ENCODE results near the gene GPR26.

Gene GPR26

DNA sequence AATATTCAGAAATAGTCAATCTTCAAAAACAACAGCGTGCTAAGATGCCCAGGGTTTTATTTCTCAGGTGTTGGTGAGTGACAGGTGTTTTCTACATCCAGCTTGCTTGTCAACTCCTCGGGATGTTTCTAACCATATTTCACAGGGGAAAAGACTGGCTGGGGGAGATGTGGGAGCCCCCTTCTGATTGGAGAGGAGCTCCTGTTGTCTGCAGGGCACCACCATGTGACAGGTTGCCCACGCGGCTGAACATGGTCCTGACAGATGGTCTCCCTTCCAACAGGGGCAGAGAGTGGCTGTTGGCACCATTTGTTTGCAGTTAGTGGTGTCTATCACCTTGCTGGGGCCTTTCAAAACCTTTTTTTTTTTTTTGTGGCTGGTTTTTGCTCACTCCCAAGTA lies 16.5 kb upstream of the GPR26 start:
- DNase-seq: no peak

DNA sequence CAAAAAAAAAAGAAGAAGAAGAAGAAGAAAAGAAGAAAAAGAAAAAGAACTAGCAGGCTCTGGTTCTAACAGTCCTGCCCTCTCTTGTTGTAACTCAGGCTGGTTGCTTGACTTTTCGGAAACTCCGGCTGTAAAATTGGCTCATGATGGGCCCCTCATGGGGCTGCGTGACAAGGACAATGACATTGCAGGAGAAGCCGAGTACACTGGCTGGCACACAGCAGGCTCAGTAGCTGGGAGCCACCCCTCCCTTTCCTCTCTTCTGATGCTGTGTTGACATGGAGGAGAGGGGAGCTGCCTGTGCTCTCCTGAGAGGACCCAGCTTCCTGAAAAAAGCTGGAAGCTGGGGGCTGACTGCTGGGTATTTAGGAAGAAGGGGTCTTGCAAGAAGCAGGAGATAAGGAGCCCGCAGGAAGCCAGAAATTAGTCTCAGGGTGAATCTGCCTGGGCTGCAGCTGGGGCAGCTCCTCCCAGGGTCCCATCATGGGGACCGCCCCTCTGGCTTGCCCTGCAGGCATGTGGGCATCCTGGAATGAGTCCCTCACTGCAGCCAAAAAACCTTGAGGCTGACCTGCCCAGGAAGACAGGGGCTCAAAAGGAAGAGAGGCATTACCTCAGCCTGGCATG lies 14.6 kb upstream of the GPR26 start:
- no peak for DNase-seq

DNA sequence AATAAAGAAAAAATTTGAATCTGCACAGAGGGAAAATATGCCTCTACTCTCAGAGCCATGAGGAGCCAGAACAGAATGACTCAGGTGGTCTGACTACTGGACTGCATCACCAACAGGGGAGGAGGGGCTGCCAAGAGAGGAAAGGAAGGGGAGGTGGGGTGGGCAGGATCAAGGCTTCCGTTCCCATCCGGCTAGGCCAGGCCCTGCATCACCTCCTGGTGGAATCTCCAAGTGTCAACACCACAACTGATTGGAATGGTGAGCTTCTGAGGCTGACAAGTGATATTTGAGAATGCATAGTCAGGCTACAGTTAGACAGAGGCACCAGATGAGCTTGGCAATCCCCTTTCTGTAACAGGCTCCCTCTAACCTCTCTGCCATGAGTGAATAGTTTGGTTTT lies 10.4 kb upstream of the GPR26 start:
- DNase-seq: no peak

DNA sequence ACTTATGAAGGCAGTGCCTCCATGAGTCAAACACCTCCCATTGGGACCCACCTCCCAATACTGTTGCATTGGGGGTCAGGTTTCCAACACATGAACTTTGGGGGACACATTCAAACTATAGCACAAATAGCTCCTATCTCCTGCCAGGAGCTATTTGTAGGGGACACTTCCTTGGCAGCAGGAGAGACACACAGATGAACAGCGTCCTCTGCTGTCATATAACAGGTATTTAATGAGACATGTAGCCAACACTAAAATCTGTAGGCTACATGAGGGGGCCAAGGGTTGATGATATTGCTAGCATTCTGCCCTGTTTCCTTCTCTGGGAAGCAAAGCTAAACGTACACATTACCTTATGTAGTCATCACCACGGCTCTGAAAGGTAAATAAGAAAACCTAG lies 2.6 kb upstream of the GPR26 start:
- DNase-seq: no peak

DNA sequence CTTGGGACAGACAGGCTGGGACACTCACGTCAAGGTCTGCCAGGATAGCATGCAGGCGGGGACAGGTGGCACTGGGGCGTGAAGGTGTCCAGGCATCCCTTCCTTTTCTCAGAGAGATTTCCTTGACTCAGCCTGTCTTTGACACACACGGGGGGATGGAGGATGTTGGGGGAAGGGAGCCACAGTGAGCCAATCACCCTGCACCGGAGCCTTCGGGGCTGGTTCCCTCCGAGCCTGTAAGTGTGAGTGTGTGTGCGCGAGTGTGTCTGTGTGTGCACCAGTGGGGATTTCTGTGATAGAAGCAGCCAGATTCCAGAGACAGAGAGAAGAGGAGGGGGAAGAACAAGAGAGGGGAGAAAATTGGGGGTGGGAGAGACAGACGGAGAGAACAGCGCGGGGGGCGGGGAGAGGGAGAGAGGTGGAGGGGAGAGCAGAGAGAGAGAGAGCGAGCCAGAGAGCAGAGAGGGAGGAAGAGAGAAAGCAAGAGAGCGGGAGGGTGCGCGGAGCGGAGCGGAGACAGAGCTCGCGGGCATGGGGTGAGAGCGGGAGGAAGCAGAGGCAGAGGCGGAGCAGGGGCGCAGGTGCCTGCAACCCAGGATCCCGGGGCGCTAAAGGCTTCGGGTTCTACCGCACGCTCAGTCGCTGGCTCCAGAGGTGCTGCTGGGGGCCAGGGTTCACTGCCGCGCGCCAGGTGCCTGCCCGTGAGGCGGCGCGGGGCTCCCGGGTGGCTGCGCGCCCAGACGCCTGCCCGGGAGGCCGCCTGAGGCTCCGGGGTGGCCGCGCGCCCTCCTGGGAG lies 466 bp upstream of the GPR26 start:
- no peak for DNase-seq

DNA sequence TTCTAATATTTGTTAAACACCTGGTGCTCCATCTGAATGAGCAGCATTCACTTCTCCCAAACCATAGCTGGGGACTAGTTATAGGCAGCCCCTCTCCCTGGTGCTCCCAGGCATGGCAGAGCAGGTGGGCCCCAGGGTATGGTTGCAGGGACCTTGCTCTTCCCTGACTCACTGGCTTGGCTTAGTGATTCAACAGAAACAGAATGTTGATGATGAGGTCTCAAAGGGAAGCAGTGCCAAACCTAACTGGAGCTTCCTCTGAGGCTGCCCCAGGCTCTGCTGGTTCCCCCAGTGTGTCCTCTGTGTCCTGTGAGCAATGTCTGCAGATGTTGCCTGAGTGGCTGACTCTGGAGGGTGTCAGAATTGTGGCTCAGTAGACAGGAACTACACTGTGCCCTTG lies 3.7 kb downstream of the GPR26 start:
- DNase-seq: no peak

DNA sequence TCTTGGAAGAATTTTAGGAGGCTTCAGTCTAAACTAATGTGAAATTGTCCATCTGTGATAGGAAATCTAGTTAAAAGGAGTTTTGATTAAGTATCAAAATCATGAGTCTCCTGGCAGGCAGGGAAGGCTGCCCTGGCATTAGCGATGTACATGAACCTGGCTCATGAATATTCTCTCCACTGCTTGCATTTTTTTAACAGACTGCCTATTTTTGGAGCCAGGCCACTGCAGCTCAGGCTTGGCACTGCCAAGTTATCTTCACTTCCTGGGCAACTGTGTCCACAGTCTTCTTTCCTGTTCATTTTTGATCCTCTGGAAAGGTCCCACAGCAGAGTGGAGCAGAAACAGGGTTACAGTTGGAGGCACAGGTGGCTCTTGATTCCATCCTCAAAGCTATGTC lies 7.0 kb downstream of the GPR26 start:
- no peak for DNase-seq

DNA sequence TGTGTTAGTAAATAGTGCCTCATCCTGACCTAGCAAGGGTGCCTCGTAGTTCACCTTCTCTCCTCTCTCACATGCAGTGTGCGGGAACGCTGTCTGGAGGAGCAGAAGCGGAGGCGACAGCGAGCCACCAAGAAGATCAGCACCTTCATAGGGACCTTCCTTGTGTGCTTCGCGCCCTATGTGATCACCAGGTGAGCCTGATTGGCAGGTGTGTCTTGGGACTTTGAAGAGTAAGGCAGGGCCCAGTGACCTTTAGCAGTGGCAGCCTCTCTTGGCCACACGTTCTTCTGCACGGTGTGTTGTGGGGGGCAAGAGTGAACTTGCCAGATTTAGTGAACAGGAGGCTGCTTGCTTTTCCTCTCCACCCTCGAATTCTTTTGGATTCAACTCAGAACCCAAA lies 8.6 kb downstream of the GPR26 start:
- DNase-seq: no peak

DNA sequence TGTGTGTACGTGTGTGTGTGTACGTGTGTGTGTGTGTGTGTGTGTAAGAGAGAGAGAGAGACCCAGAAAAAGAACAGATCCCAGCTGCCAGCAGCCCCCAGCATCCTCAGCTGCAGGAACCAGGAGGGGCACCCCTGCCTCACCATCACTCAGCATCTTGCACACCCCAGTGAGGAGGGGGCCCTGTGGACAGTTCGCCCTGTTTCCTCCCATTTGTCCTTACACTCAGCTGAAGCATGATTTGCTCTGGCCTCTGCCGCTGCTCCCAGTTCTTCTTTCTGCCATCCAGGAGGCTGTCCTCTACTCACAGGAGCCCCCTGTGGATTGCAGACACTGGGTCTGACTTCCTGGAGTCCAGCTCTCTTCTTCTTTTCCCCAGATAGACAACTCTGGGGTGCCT lies 9.7 kb downstream of the GPR26 start:
- DNase-seq: no peak

DNA sequence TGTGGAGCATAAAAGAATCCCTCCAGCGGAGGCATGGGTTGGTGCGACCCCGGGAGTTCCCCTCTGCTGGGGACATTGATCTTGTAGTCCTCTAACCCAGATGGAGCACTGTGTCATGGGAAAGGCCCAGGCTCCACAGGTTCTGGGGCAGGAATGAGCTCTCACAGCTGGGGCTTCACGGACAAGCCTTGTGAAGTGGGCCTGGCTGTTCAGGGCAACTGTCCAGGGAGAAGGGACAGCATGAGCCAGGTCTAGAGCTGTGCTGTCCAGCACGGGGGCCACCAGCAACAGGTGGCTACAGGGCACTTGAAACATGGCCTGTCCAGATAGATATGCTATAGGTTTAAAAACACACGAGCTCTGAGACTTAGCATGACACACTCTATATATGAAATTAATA lies 11.4 kb downstream of the GPR26 start:
- DNase-seq: no peak

DNA sequence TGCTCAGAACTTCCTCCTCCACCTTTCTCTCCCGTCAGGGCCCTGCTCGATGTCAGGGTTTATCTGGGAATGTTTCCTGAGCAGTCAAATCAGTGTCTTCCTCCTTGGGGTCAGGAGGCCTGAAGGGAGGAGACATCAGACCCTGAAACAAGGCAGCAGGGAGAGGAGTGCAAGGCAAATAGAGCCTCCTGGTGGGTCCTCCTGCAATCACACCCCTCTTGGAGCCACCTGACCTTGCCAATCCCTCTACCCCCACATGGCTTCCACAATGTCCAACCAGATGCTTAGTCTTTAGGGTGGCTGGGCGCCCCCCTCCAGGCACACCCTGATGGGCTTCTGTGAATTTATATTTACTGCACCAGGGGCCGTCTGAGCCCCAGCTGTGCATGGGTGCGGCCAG lies 12.2 kb downstream of the GPR26 start:
- DNase-seq: no peak

DNA sequence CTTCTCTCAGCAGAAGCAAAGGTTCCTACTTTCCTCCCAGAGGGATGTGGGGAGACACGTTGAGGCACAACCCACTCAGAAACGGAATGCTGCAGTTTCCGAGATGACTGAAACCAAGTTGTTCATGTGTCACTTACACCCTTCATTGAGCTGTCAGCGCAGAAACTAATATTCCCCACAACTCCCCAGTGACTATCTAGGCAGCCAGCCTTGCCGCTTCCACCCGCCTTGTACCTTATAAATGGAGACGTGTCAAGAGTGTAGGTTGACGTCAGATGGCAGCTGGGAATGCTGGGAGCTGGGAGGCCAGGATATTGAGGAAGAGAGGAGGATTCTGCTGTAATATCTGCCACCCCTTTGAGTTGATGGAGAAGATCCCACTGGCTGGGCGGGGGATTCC lies 15.1 kb downstream of the GPR26 start:
- DNase-seq: no peak

DNA sequence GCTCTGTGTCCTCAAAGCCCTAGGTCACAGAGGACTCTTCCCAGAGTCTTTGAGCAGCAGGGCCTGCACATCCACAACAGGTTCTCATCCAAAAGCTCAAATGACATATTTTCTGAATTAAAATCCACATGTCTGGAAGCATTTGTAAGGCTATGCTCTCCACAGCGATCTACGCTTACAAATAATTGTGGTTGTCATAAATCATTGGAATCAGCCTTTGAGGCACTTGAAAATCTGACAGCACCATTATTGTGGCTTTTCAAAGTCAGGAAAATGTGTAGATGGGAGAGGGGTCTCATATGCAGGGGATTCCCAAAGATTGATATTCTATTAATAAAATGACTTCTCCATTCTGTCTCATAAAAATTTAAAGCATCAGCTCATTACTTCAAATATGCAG lies 16.3 kb downstream of the GPR26 start:
- DNase-seq: no peak

DNA sequence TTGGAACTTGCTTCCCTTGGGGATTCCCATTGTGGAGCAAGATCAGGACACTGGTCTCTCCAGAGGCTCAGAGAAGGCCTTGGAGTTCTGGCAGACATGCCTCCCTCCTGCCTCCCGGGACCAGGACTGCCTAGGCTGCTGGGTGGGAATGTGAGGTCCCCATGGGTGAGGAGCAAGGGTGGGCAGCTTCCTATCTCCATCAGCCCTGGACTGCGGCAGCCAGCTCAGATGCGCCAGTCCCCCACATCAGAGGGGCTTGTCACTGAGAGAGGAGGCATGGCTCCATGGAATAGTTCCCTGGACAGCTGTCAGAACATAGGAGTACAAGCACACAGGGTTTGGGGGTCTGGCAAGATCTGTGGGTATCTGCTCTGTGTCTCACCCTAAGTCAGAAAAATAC lies 17.3 kb downstream of the GPR26 start:
- no peak for DNase-seq

DNA sequence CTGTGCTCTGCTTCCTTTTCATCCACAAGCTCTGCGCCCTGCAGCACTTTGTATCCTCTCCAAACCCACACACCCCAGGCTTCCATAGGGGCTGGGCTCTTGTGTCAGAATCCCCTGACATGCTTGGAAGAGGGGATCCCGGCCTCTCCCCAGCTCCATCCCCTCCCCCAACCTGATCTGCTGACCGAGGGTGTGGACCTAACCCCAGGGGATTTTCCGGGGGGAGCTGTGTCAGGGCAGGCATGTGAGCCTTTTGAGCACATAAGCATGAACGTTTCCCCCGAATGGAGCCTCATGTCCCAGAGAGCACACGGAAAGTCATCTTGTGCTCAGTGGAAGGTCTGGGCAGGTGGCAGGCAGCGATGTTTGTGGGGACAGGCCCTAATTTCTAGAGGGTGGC lies 17.7 kb downstream of the GPR26 start:
- DNase-seq: no peak

DNA sequence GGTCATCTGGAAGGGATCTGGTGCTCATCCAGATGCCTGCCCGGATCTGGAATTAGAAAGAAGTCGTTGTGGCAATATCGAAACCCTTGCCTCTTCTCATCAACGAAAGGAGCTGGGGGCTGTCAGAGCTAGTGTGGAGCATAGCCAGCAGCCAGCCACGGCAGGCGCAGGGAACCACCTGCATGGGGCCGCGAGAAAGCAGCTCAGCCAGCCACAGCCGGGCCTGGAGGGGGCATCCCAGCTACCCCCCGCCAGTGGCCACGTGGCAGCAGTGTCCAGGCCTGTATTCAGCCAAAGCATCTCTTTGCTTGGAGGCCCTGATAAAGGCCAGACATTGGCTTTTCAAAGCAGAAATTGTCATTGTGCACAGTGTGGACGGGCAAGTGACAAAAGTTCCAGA lies 19.1 kb downstream of the GPR26 start:
- no peak for DNase-seq

DNA sequence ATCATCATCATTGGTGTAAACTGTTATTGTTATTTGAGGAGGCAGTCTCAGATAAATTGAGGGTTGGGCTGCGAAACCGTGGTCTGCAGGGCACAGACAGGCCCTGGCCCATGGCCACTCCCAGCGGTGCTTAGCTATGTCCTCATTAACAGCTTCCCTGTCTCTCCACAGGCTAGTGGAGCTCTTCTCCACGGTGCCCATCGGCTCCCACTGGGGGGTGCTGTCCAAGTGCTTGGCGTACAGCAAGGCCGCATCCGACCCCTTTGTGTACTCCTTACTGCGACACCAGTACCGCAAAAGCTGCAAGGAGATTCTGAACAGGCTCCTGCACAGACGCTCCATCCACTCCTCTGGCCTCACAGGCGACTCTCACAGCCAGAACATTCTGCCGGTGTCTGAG lies 21.6 kb downstream of the GPR26 start:
- no peak for DNase-seq

DNA sequence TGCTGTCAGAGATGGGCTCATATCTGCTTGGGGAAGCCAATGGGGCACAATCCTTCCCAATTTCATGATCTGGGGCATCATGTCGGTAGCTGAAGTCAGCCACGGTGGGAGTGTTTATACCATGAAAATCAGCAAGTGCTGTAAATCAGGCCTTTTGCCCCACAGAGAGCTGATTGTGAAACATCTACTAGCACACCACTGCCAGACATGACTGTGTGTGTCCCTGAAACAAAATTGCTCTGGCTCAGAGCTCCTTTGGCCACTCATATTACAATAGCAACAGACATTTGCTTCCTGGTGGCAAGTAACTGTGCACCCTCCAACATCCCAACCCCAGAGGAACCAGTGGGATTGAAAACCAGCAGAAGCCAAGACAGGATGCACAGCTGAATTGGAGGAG lies 23.7 kb downstream of the GPR26 start:
- no peak for DNase-seq

DNA sequence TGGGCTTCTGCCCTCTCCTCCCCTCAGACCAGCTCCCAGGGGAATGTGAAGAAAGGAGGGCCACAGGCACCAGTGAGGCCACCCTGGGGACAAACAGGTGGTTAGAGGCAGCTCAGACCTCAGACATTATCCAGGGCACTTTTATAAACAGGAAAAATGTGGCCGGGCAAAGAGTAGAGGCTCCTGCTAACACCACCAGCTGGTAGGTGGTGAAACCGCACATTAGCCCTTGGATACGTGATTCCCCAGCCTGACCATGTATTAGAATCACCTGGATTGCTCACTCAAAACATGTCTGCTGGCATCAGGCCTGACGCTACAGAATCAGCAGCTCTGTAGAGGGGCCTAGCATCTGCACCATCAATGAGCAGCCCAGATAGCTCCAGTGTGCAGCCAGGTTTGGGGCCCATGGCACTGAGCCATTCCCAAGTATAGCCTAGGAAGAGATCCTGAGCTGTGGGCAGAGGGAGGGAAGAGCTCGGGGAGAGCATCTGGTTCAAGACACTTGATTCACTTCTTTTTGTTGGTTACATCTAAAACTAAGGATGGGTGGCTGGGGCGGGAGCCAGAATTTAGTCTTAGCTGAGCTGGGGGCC lies 37.1 kb downstream of the GPR26 start:
- DNase-seq: no peak

DNA sequence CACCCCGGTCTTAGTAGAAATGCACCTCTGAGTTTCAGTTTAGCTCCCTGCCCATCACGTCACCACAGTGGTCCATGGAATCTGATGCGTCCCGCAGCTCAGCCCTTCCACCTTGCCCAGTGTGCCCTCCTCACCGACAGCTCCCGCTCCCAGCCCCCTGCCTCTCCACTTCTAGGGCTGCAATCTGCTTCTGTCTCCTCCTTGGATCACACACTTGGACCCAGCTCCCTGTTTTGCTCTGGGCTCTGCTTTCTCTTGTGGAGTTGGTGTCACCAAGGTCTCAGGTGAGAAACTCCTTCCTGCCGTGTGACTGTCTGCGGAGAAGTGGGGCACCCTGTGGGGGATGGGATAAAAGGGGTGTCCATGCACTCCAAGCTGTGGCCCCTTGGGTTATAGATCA lies 37.9 kb downstream of the GPR26 start:
- DNase-seq: no peak

DNA sequence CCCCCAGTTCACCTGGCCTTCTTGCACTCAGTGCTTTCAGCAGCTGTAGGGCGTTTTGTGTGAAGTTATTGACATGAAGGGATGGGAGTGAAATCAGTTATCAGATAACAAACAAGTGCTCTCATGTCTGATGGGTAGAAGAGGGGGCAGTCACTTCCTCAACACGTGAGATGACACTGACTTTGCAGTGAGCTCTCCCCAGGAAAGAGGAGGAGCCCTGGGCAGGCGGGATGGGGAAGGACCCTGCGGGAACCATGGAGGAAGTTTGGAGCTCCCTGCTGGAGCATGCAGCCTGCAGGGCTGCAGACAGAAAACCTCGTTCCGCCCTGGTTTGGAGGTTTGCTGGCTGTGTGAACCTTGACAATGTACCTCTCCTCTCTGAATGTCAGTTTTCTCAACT lies 38.7 kb downstream of the GPR26 start:
- DNase-seq: no peak

DNA sequence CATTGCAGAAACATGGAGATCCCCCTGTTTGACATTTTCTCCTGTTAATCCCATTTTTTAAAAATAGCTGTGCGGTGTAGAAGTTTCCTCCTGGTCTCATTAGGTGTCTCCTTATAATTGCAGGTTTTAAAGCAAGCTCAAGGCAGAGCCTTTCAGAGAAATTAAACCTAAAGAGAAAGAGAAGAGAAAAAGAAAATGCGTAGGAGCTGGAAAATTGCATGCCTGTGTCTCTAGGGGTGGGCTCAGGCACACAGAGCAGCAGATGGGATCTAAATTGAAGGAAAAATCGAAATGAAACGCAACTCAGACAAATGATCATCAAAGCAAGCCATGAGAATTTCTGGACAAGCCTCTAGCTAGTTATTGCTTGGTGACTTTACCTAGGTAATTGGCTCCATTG lies 40.1 kb downstream of the GPR26 start:
- no peak for DNase-seq

DNA sequence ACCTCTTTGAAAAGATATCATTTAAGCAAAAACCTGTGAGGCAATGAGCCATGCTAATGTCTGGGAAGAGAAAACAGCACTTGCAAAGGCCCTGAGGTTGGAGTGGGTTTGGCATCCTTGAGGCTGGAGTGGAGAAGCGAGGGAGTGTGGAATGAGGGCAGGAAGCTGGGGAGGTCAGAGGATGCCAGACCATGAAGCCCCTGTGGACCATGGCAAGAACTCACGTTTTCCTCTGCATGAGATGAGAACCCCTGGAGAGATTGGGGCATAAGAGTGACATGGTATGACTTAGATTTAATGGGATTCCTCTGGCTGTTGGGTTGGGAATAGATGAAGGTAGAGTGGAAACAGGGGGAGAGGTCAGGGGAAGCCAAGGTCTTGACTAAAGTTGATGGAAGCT lies 49.4 kb downstream of the GPR26 start:
- DNase-seq: no peak

DNA sequence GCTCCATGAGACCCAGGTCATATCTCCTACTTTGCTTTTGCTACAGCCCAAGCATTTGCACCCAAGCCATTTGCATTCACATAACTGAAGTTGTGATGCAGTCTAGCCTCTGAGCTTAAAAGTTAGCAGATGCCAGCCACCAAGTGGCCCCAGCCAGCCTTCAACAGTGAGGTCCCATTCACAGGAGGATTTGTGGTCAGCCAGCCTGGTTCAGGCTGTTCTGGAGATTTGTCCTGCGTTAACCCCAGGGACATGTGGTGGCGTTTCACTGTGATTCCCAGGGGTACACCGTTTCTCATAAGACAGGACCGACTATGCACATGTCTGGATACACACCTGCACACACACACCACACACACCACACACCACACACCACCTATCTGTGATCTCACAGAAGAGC lies 51.2 kb downstream of the GPR26 start:
- DNase-seq: no peak

Data from stimulated activated CD4-positive, alpha-beta T cell treated with anti-CD3 and anti-CD28 coated beads, Interleukin-12 subunit alpha, Interleukin-12 subunit beta, amount 100 ng/mL, for 4 hours (primary cell).